Upper lobe of left lung (tissue), 6 donors: ENCODE measurements around the gene IPO11. TPM values are rescaled to one million over a fixed set of nuclear protein-coding genes. Genes with fewer than 3 reads are reported as not detected.

Experiments used
- ATAC-seq, 2 donors: fragments of 200-7000 bp; cut with Tn5 transposase; one replicate each; pipeline ENCODE4 v1.9.1; 2022; ENCODE audit warnings: mild to moderate bottlenecking in 2 of 2, moderate library complexity in 2 of 2; ENCODE audit not compliant: low FRiP score in 2 of 2
- DNase-seq, 2 donors: peaks; one replicate each; pipeline ENCODE4 v3.0.0-alpha.2; 2019 to 2020
- H3K27ac ChIP-seq, 4 donors: fragments of 200-600 bp; sonication (generic); one replicate each; pipeline ENCODE4 v1.5.1; 2016 to 2019
- H3K27me3 ChIP-seq, 4 donors: fragments of 200-600 bp; sonication (generic); one replicate each; pipeline ENCODE4 v1.5.1; 2017 to 2019
- H3K36me3 ChIP-seq, 4 donors: fragments of 200-600 bp; sonication (generic); one replicate each; pipeline ENCODE4 v1.5.1; 2016 to 2019
- H3K4me1 ChIP-seq, 4 donors: fragments of 200-600 bp; sonication (generic); one replicate each; pipeline ENCODE4 v1.5.1; 2018 to 2019
- H3K4me3 ChIP-seq, 4 donors: fragments of 200-600 bp; sonication (generic); one replicate each; pipeline ENCODE4 v1.5.1; 2017 to 2019; ENCODE audit warnings: mild to moderate bottlenecking in 2 of 4, moderate library complexity in 1 of 4
- H3K9me3 ChIP-seq, 4 donors: fragments of 200-600 bp; sonication (generic); one replicate each; pipeline ENCODE4 v1.5.1; 2018 to 2019
- EP300 ChIP-seq, 4 donors: sonication (generic); formaldehyde crosslinking; IDR thresholded peaks; one replicate each; pipeline ENCODE4 v1.5.1; 2017; ENCODE audit warnings: antibody characterized with exemption in 4 of 4, control low read depth in 2 of 4
- POLR2A ChIP-seq, 4 donors: fragments of 450-650 bp; IDR thresholded peaks; one replicate each; pipeline ENCODE4 v1.5.1; 2016 to 2017; ENCODE audit warnings: antibody characterized with exemption in 4 of 4, mild to moderate bottlenecking in 2 of 4
- POLR2AphosphoS5 ChIP-seq, 2 donors: sonication (generic); formaldehyde crosslinking; IDR thresholded peaks; one replicate each; pipeline ENCODE4 v1.5.1; 2017; ENCODE audit warnings: antibody characterized with exemption in 2 of 2
- WGBS, 2 donors: methylation state at CpG; one replicate each; pipeline ENCODE4 v1.1.5; 2017 to 2018; 5-methylcytosine and 5-hydroxymethylcytosine counted together
- total RNA-seq, 6 donors: library from RNA; depleted of rRNA in 4 of 6; stranded (reverse); fragments of >200 nt in 4 of 6; gene quantifications; one replicate each; pipeline versions ENCODE4 v1.1.0 to v1.2.1, GENCODE V29; 2016 to 2021
- TF ChIP-seq, protein P1 (sequence below), 6 experiments: fragments of 450-650 bp in 4 of 6; fragments of 200-600 bp in 2 of 6; sonication (generic) in 2 of 6; IDR thresholded peaks; one replicate each; pipeline ENCODE4 v1.5.1; 2016 to 2019; ENCODE audit warnings: antibody characterized with exemption in 6 of 6
- donor health status: DM: no; HTN: no; CAD: no; lungs with moderate emphysema.
- donor health status: DM: no; HTN: yes; CAD: no; lungs with severe emphysema.

IPO11 gene
- total RNA-seq, 6 donors from 2014 or later, result 12.2 to 40.4 (median 18.8) TPM

DNA sequence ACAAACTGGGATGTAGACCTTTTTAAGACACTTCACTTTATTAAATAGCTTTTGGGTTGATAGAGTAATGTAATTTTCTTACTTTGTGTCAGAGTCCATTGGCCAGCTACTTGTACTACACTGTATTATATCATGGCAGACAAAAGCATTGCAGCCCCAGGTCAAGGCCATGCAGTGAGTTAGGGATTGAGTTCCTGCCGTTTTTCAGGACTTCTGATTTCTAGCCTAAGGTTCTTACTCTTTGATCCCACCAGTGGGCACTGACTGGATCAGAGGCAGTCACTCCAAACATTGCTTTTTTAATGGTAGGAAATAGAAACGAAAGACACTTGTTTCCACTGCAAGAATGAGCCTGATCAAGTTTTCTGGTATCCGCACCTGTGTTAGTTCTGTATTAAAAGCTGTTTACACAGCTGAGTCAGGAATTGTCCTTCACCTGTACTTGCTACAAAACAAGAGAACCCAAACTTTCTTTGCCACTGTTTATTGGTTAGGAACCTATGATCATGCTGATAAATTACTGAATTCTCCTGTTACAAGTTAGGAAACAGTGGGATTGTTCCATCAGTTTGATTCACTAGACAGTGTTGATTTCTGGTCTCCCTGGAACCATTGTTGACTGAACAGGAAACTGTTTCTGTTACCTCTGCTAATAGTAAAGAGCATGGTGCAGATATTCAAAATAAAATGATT is 188.1 kb downstream of the IPO11 start:
- Histone ChIP-seq H3K36me3 (no peaks in the 10 kb centered on the region), H3K4me1 (no peaks in the 10 kb centered on the region), H3K9me3 (no peaks in the 10 kb centered on the region), H3K27ac (no peak overlapping the region), H3K4me3 (no peak overlapping the region), H3K27me3 (no peaks in the 10 kb centered on the region)
- DNase-seq (no peak), ATAC-seq (no peak)
- TF ChIP-seq POLR2AphosphoS5 (IDR thresholded peaks at IDR 0.05), result no peak
- no peak for TF ChIP-seq EP300 (IDR thresholded peaks at IDR 0.05)
- TF ChIP-seq POLR2A (IDR thresholded peaks at IDR 0.05), result no peak
- TF ChIP-seq, protein P1, sequence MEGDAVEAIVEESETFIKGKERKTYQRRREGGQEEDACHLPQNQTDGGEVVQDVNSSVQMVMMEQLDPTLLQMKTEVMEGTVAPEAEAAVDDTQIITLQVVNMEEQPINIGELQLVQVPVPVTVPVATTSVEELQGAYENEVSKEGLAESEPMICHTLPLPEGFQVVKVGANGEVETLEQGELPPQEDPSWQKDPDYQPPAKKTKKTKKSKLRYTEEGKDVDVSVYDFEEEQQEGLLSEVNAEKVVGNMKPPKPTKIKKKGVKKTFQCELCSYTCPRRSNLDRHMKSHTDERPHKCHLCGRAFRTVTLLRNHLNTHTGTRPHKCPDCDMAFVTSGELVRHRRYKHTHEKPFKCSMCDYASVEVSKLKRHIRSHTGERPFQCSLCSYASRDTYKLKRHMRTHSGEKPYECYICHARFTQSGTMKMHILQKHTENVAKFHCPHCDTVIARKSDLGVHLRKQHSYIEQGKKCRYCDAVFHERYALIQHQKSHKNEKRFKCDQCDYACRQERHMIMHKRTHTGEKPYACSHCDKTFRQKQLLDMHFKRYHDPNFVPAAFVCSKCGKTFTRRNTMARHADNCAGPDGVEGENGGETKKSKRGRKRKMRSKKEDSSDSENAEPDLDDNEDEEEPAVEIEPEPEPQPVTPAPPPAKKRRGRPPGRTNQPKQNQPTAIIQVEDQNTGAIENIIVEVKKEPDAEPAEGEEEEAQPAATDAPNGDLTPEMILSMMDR (IDR thresholded peaks at IDR 0.05), result no peak
- WGBS, 2 donors, result 55 to 58% methylated on average over 3 of the region's 3 CpGs

DNA sequence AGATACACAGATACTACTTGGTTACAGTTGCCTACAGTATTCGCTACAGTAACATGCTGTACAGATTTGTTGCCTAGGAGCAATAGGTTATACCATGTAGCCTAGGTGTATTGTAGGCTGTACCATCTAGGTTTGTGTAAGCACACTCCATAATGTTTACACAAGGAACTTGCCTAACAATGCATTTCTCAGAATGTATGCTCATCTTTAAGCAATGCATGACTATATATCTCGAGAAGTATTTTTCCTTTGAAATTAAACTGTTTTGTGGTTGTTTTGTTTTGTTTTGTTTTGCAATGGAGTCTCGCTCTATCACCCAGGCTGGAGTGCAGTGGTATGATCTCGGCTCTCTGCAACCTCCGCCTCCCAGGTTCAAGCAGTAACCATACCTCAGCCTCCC is 191.4 kb downstream of the IPO11 start:
- WGBS, 2 donors, result 96 to 99% methylated on average over 5 of the region's 5 CpGs
- Histone ChIP-seq H3K9me3 (no peaks in the 10 kb centered on the region), H3K27me3 (no peaks in the 10 kb centered on the region), H3K27ac (no peak overlapping the region), H3K36me3 (no peaks in the 10 kb centered on the region), H3K4me3 (no peak overlapping the region), H3K4me1 (no peaks in the 10 kb centered on the region)
- ATAC-seq (no peak), DNase-seq (no peak)
- TF ChIP-seq EP300 (IDR thresholded peaks at IDR 0.05), result no peak
- no peak for TF ChIP-seq POLR2AphosphoS5 (IDR thresholded peaks at IDR 0.05)
- TF ChIP-seq POLR2A (IDR thresholded peaks at IDR 0.05), result no peak
- TF ChIP-seq, protein P1 (IDR thresholded peaks at IDR 0.05), result no peak

DNA sequence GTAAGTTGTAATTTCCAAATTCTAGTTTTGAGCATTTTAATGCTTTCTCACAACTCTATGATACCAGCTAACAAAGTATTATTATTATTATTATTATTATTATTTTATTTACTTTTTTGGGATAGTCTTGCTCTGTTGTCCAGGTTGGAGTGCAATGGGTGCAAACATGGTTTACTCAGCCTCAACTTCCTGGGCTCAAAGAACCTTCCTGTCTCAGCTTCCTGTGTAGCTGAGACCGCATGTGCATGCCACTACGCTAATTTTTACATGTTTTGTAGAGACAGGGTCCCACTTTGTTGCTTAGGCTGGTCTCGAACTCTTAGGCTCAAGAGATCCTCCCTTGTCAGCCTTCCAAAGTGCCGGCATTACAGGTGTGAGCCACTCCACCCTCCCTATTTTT is 193.1 kb downstream of the IPO11 start:
- no peaks in the 10 kb centered on the region for H3K27me3 ChIP-seq
- ATAC-seq (no peak), DNase-seq (no peak)
- H3K4me1 ChIP-seq, result no peaks in the 10 kb centered on the region
- no peak for TF ChIP-seq POLR2AphosphoS5 (IDR thresholded peaks at IDR 0.05)
- TF ChIP-seq POLR2A (IDR thresholded peaks at IDR 0.05), result no peak
- TF ChIP-seq EP300 (IDR thresholded peaks at IDR 0.05), result no peak
- TF ChIP-seq, protein P1 (IDR thresholded peaks at IDR 0.05), result no peak
- H3K36me3 ChIP-seq, result peaks cover 0 to 4% (median 0%) of the 10 kb centered on the region in 4 donors
- no peaks in the 10 kb centered on the region for H3K9me3 ChIP-seq
- H3K4me3 ChIP-seq, result no peak overlapping the region
- H3K27ac ChIP-seq, result no peak overlapping the region
- 97% methylated on average over 4 of the region's 4 CpGs for WGBS, 2 donors

DNA sequence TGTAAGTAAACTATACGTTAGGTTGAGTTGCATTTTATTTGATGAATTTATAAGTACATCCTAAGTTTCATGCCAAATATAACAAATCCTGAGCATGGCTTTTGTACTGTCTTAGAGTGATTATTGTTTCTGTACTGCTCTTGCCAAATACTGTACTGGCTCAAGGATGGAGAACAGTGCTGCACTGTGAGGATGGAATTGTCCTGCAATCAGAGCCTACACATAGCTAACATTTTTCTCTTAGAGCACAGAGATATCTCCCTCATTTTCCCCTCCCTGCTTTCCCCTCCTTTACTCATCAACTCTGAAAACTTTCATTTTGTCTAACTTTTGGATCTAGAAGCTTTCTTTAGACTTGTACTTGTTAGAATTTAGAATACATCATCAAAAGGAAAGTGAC is 194.3 kb downstream of the IPO11 start:
- ATAC-seq (no peak), DNase-seq (no peak)
- H3K9me3 ChIP-seq, result no peaks in the 10 kb centered on the region
- H3K27ac ChIP-seq, result no peak overlapping the region
- 71 to 96% methylated on average over 1 of the region's 1 CpG for WGBS, 2 donors
- H3K36me3 ChIP-seq, result peaks cover 0 to 4% (median 0%) of the 10 kb centered on the region in 4 donors
- TF ChIP-seq EP300 (IDR thresholded peaks at IDR 0.05) (no peak), POLR2AphosphoS5 (IDR thresholded peaks at IDR 0.05) (no peak), POLR2A (IDR thresholded peaks at IDR 0.05) (no peak)
- H3K27me3 ChIP-seq, result no peaks in the 10 kb centered on the region
- no peak overlapping the region for H3K4me3 ChIP-seq
- H3K4me1 ChIP-seq, result no peaks in the 10 kb centered on the region

DNA sequence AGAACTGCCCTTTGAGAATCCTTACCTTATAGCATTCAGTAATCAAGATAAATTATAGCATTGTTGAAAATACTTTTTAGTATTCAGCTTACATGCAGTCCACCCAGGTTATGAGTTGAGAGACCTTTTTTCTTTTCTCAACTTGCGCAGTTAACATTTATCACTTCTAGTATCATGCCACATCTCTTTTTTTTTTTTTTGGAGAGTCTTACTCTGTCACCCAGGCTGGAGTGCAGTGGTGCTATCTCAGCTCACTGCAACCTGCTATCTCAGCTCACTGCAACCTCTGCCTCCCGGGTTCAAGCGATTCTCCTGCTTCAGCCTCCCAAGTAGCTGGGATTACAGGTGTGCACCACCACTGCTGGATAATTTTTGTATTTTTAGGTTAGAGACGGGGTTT is 195.1 kb downstream of the IPO11 start:
- TF ChIP-seq POLR2A (IDR thresholded peaks at IDR 0.05) (no peak), POLR2AphosphoS5 (IDR thresholded peaks at IDR 0.05) (no peak), EP300 (IDR thresholded peaks at IDR 0.05) (no peak)
- TF ChIP-seq, protein P1 (IDR thresholded peaks at IDR 0.05), result no peak
- 96% methylated on average over 4 of the region's 4 CpGs for WGBS, 2 donors
- Histone ChIP-seq H3K9me3 (no peaks in the 10 kb centered on the region), H3K4me1 (no peaks in the 10 kb centered on the region), H3K27ac (no peak overlapping the region), H3K27me3 (no peaks in the 10 kb centered on the region), H3K4me3 (no peak overlapping the region), H3K36me3 (peaks cover 0 to 4% (median 0%) of the 10 kb centered on the region in 4 donors)
- ATAC-seq (no peak), DNase-seq (no peak)
